Fibroblast of skin of left biceps (primary cell): Measurements from ENCODE around the gene PARVG.

Source experiments
- DNase-seq, 2 experiments: peaks; one replicate each; pipeline ENCODE4 v3.0.0-alpha.2; 2013; ENCODE audit warnings: low read depth in 2 of 2

The PARVG gene, protein sequence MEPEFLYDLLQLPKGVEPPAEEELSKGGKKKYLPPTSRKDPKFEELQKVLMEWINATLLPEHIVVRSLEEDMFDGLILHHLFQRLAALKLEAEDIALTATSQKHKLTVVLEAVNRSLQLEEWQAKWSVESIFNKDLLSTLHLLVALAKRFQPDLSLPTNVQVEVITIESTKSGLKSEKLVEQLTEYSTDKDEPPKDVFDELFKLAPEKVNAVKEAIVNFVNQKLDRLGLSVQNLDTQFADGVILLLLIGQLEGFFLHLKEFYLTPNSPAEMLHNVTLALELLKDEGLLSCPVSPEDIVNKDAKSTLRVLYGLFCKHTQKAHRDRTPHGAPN

GRCh38 chr22:44180706-44181032 lies at the start of gene PARVG:
Gene PARVG (plus strand): TSS chr22:44180925. CDS start chr22:44183330, 2,405 bp downstream.
- DNase-seq: no peak

GRCh38 chr22:44131412-44131811 lies 49.3 kb upstream of the PARVG start:
- DNase-seq: no peak

DNA sequence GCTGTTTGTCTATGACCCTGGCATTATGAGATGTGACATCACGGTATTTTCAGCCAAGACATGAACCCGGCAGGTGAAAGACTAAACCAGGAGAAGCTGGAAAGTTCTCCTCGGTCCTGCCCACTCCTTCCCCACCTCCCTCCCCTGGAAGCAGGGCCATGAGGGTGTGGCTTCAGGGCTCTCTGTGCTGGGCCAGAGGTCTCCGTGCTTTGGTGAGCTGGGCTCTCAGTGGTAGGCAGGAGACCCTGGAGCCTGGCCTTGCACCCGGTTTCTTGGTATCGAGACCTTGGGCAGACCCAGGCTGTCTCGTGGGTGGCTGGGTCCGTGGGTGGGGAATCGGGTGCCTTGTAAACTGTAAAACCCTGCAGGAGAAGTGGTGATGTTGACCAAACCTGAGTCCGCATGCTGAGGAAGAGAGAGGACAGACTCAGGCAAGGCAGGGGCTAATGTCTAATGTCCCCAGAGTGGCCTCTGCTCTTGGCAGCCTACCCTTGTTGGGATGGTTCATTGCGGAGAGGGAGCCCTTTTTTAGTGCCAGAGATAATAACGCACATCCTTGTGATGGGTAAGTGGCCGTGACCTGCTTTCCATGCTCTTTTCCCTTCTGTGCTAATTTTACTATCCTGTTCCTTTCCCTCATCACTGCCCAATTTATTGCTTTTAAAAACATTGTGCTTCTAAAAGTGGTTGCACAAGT lies 48.6 kb upstream of the PARVG start:
- DNase-seq: no peak

- no peak for DNase-seq
These were observed 48.0 kb upstream of the PARVG start for GRCh38 chr22:44132724-44133123.

GRCh38 chr22:44133161-44133560 lies 47.6 kb upstream of the PARVG start:
- no peak for DNase-seq

GRCh38 chr22:44133901-44134571 lies 46.7 kb upstream of the PARVG start:
- DNase-seq: no peak

DNA sequence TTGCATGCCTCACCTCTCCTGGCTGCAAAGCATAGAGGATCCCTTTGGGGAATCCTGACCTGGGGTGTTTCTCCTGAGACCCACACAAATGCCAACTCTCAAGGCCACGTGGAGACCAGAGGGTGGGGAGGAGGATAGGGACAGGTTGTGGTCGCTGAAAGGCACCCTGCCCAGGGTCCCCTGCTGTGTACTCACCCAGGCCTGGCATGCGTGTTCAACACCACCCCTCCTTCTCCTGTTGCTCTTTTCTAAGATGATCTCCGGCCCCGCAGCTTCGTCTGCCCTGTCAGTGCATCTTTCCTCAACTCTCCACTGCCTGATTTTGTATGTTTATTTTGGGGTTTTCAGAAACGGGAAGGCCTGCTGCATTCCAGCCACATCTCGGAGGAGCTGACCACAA lies 44.6 kb upstream of the PARVG start:
- no peak for DNase-seq

DNA sequence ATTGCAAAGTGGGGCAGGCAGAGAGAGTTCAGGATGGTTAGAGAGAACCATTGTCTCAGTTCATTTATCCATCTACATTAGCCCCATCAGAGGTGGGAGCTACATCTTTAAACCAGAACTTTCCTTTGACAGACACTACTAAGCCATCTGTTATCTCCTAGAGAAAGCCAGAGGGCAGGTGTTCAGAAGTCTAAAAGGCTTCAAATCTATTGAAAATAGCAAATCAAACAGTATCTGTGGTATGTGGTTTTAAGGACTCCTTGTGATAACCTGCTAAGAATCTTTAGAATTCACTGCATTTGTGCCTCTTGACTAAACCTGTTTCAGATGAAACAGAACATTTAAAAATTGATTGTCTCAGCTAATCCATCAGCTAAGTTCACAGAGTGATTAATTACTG lies 43.9 kb upstream of the PARVG start:
- no peak for DNase-seq

GRCh38 chr22:44137415-44137814 lies 43.3 kb upstream of the PARVG start:
- no peak for DNase-seq

- DNase-seq: no peak
These were observed 41.0 kb upstream of the PARVG start for GRCh38 chr22:44139773-44140172.

DNA sequence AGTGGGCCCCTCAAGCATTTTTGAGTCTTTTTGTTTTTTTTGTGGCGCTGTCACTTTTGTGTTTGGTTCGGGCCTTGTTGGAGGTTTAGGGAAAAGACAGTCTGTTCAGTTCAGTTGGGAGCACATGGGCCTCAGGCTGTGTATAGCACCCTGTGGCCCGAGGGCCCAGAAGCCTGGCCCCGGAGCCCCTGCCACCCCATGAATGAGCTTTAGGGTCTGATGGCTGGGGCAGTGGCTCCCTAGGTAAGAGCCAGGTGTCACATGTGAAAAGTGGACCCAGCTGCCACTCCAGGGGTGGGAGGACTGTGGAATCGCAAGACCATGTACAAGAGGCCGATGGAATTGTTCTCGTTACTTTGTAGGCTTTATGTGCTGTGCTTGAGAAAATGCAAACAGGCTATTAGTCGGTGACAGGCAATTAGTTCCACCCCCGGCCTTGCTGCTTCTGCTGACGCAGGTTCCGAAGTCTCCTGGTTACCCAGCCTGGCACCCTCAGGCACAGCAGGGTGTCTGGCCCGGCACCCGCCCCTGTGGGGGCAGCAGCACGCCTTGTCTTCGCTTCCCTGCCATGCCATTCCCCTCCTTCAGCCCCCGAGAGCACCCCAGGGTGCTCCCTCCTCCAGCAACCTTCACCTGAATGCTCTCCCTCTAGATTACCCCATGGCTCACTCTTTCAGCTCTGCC lies 38.2 kb upstream of the PARVG start:
- DNase-seq: no peak

- no peak for DNase-seq
These were observed 37.6 kb upstream of the PARVG start for GRCh38 chr22:44143105-44143474.

GRCh38 chr22:44143579-44143978 lies 37.1 kb upstream of the PARVG start:
- no peak for DNase-seq

DNA sequence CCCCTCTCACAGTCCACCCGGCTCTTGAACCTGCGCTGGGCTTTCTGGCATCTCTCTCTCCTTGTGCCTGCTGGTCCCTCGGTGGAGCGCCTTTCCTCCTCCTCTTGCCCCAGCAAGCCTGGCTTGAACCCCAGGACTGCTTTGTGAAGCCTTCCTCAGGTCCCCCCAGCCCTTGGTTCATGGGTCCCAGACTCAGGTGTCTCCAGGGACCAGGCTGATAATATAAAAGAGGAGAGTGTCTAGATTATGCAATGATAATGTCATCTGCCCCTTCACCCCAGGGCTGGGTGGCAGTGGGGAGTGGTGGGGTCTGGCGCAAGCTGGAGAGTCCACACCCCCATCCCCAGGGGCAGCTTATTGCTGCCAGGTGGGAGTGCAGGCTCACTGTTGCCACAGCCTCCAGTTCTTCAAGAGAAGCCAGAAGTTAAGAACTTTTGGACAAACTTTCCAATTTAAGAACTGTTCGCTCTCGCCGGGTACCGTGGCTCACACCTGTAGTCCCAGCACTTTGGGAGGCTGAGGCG lies 36.6 kb upstream of the PARVG start:
- DNase-seq: no peak

- DNase-seq: no peak
These were observed 35.2 kb upstream of the PARVG start for GRCh38 chr22:44145544-44145943.

GRCh38 chr22:44146088-44146861 lies 34.5 kb upstream of the PARVG start:
- no peak for DNase-seq

GRCh38 chr22:44147008-44147645 lies 33.6 kb upstream of the PARVG start:
- DNase-seq: no peak

- DNase-seq: peak; percentile 77 to 79
These were observed 32.7 kb upstream of the PARVG start for GRCh38 chr22:44147821-44148574.

DNA sequence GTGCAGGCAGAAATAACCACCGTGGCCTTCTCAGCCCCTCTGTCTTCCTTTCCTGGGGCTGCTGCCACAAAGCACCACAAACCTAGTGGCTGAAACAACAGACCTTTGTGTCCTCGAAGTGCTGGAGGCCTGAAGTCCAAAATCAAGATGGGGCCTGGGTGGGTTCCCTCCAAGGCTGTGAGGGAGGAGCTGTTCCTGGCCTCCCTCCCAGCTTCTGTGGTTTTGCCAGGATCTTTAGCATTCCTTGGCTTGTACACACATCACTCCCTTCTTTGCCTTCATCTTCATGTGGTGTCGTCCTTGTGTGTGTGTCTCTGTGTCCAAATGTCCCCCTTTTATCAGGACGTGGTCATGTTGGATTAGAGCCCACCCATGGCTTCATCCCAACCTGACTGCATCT lies 29.0 kb upstream of the PARVG start:
- peak; percentile 63 to 65 for DNase-seq

GRCh38 chr22:44153710-44154109 lies 27.0 kb upstream of the PARVG start:
- no peak for DNase-seq
